GM19193 (cell line): ENCODE results near the gene ATP9A.

Experiments
- POLR2A ChIP-seq: IDR thresholded peaks from 4 replicates; pipeline ENCODE4 v1.6.1; 2011; ENCODE audit not compliant: insufficient read depth, insufficient read length; ENCODE audit errors: extremely low read depth

ATP9A gene

DNA sequence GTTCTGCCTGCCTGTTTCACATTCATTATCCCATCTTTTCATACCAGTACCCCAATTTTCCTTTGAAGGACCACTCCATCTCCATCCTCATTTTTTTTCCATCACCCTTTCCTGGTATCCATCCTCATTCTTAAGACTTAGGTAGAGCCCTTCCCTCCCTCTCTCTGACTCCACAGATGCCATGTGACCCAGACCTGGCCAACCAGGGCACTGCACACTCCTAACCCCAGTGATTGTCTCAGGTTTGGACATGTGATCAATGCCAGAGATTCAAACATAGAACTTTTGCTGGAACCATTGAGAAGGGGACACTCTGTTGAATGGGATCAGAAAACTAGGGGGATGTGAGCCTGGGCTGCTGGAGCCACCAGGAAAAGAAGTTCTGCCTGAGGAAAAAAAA lies 186.6 kb downstream of the ATP9A start:
- TF ChIP-seq POLR2A, result no peak

DNA sequence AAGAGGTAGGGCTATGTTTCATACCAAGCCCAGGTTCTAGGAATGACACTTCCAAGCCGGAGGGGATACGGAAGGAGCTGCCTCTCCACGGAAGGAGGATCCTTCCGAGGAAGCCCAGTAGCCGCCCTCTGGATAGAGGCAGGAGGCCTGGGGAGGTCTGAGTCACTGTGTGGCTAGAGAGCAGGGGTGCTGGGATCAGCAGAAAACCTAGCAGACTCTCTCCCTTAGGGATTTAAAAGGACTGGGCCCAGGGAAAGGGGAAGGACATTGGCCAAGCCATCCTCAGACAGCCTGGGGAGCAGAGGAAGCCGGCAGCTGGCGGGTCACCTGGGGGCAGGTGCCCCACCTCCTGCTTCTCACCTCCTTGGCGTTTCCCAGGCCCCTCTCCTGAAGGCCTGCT lies 189.1 kb downstream of the ATP9A start:
- no peak for TF ChIP-seq POLR2A

DNA sequence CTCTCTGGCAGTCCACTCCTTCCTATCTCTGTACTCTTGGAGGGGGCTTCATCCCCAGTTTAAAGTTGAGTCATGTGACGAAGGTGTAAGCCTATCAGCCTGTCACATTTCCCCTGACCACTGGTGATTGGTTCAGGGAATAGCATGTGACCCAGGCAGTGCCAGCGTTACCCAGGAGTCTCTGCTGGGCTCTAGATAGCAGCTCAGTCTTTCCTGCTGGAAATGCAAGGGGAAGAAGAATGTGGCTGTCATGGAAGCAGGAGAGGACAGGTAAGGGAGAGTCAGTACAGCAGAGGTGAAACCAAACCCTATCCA lies 190.1 kb downstream of the ATP9A start:
- TF ChIP-seq POLR2A, result no peak

DNA sequence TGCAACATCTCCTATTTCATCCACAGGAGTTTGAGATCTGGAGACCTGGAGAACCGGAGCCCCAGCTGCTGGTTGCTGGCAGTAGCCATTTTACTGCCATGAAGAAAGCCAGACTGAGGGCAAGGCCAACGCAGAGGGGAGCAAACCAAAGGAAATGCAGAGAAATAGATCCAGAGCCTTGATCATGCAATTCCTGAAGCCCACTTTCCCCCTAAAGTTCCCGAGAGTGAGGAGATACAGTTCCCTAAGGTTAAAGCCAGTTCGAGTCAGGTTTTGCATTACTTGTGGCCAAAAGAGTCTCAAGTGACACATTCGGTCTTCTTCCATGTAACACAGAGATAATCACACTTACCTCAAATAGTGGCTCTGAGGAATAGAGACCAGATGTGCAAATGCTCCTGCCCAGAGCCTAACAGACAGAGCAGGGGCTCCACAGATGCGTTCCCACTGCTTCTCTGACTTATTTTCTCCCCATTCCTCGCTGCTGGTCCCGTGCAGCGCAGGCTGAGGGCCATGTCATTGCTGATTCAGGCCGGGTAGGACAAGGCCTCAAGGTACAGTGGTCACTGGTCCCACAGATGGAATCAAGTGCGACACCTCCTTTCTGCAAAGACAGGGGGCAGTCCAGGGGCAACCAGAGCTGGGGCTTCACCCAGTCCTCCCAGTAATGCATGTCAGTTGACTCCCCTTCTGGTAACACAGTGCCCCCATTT lies 190.6 kb downstream of the ATP9A start:
- TF ChIP-seq POLR2A, result no peak

GRCh38 chr20:51575486-51575885 lies 192.7 kb downstream of the ATP9A start:
- TF ChIP-seq POLR2A, result no peak

- TF ChIP-seq POLR2A, result no peak
Observed at GRCh38 chr20:51574248-51575033, 193.7 kb downstream of the ATP9A start.

DNA sequence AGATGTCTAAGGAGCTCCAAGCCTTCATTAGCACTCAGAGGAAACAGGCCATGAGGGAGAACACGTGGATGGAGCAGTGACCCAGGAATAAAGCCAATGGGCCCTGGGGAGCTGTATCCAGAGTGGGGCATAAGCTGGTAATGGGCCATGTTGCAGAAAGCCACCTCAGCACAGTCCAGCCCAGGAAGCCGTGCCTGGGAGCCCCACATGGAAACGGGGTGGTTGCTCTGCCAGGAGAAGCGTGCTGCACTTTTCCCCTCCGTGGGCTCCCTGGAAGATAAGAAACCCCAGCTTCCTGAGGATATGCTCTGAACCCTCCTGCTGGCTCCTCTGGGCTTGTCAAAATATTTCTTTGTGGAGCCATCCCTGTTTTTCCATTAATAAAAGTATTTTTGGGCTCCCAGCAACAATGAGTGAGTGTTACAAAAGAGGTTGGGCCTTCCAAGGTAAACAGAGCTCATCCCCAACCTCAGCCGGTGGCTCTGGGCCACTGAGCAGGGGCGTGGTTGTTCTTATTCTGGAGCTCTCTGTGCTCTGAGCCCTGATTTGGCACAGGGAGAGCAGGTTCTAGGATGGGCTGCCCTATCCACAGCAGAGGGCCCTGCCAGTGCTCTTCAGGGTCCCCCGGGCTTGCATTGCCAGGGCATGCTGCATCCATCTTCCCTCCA lies 194.5 kb downstream of the ATP9A start:
- no peak for TF ChIP-seq POLR2A

- no peak for TF ChIP-seq POLR2A
Observed at GRCh38 chr20:51571460-51571794, 196.8 kb downstream of the ATP9A start.

GRCh38 chr20:51570739-51571459 lies 197.3 kb downstream of the ATP9A start:
- TF ChIP-seq POLR2A, result no peak

DNA sequence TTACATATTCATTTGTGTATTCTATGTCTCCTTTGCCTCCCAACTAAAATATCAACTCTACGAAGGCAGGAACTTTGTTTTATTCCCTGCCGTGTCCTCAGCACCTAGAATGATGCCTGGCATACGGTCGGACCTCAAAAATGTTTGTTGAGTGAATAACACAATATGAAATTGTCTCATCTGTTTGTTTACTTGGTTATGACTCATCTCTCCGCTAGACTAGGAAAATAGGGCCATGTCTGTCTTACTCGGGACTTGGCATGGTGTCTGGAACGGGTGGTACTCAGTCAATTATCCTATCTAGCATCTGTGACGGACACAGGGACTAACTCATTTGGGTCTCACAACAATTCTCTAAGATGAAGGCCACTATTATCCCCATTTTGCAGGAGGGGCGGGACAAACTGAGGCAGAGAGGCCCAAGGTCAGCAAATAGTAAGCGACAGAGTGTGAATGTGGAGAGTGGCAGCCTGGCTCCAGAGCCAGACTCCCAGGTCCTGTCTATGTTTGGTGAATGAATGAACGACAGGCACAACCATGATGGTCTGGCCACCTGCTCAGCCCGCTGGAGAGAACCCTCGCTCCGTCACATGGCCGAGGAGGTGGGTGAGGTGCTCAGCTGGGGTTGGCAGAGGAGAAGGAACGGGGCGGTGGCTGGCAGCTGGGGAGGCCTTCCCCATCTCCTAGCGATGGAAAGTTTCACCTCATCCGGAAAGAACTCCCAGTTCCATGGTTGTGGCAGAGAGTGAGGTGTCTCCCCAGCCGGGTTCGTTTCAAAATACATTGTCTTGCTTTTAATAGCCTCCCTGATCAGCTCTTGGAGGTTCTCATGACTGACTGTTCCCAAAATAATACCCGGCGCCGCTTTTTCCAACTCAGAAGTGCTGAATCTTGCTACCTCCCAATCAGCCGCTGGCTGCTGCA lies 198.1 kb downstream of the ATP9A start:
- no peak for TF ChIP-seq POLR2A

GRCh38 chr20:51567622-51568021 lies 200.6 kb downstream of the ATP9A start:
- TF ChIP-seq POLR2A, result no peak

DNA sequence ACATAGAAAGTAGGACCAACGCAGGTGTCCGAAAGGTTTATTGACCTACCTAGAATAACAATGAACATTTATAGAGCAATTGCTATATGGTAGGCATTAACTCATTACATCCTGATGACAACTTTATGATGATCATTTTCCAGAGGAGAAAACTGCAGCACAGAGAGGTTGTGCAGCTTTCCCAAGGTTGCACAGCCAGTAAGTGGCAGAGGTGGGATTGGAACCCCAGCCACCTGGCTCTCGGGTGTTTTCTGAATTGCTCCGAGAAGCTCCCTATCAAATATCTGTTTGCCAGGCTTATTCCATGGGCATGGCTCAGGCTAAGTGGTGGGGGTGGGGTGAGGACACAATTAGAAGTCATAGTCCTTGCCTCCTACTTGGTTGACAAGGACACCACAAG lies 201.6 kb downstream of the ATP9A start:
- TF ChIP-seq POLR2A, result no peak

DNA sequence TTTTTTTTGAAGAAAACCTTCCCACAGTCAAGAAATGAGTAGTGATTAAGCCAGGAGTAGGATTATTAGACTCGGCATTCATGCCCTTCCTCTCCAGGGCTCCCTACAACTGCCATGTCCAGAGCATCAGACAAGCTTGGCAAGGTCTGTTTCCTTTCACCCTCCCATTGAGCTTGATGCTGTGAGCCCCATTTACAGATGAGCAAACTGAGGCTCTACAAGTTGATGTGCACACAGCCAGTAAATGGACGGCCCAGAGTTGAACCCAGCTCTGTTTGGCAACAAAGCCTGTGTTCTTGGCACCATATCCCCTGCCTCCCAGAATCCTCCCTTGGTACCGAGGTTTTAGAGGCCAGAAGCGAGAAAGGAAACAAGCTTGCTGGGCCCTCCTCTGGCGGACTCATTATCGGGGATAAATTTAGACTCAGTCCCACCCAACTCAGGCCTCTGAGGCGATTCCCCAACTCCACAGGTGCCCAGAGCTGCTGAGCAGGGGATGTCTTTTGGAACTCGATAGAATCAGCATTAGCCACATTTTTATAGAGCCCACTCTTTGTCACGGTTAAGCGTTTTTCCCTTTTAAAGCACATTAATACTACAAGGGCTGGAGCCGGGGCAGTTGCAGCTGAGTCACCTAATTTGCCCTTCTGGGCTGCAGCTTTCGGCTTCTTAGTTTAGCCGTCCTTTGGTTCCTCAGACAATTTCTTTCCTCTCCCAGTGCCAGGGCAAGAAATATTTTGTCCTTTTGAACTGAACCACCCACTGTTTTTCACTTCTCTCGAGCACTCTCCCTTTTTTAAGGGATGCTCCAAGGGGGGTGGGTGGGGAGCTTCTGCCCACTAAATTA lies 202.7 kb downstream of the ATP9A start:
- no peak for TF ChIP-seq POLR2A
